A549 (cell line): ENCODE results near the gene LY6G6D.

Source experiments
- BHLHE40 ChIP-seq: IDR thresholded peaks from 2 replicates; pipeline ENCODE4 v1.6.1; 2012; ENCODE audit warnings: low read depth, low read length, inconsistent platforms
- CEBPB ChIP-seq, 2 experiments: fragments of >200 bp in 1 of 2; sonication (Bioruptor Twin) in 1 of 2; formaldehyde crosslinking in 1 of 2; IDR thresholded peaks; 2 replicates each; pipeline ENCODE4 v1.6.1; 2012 to 2016
- CHD2 ChIP-seq: fragments of 150-350 bp; IDR thresholded peaks from 2 replicates; pipeline ENCODE4 v1.6.1; 2014; ENCODE audit warnings: low read length; ENCODE audit not compliant: partially characterized antibody
- ESRRA ChIP-seq: fragments of 150-350 bp; IDR thresholded peaks from 2 replicates; pipeline ENCODE4 v1.6.1; 2014; ENCODE audit warnings: mild to moderate bottlenecking, low read length, borderline replicate concordance
- FOXS1 ChIP-seq: fragments of 250-450 bp; sonication (Bioruptor Pico); IDR thresholded peaks from 2 replicates; pipeline ENCODE4 v1.5.0; 2020; ENCODE audit warnings: mild to moderate bottlenecking, moderate library complexity
- MAFK ChIP-seq: fragments of 450-650 bp; IDR thresholded peaks from 2 replicates; pipeline ENCODE4 v1.6.1; 2014; ENCODE audit not compliant: partially characterized antibody
- MAZ ChIP-seq: fragments of 150-350 bp; IDR thresholded peaks from 2 replicates; pipeline ENCODE4 v1.6.1; 2014; ENCODE audit warnings: antibody characterized with exemption, low read depth, low read length, borderline replicate concordance
- POLR2A ChIP-seq: IDR thresholded peaks from 2 replicates; pipeline ENCODE4 v1.6.1; 2012; ENCODE audit warnings: mild to moderate bottlenecking, low read length
- POLR2AphosphoS2 ChIP-seq: conservative IDR thresholded peaks from 2 replicates; pipeline ENCODE4 v1.6.1; 2012; ENCODE audit warnings: low read length, improper control_type of control experiment, inconsistent platforms
- TF ChIP-seq, protein P1 (sequence below): fragments of >200 bp; sonication (Bioruptor Twin); formaldehyde crosslinking; IDR thresholded peaks from 3 replicates; pipeline ENCODE4 v1.5.1; 2016
- TF ChIP-seq, protein P2 (sequence below): fragments of 200-600 bp; sonication (generic); IDR thresholded peaks from 2 replicates; pipeline ENCODE4 v1.6.1; 2016; ENCODE audit warnings: antibody characterized with exemption, mild to moderate bottlenecking, moderate library complexity
- TF ChIP-seq, protein P3 (sequence below): fragments of 450-650 bp; IDR thresholded peaks from 2 replicates; pipeline ENCODE4 v1.6.1; 2014; ENCODE audit warnings: antibody characterized with exemption

DNA sequence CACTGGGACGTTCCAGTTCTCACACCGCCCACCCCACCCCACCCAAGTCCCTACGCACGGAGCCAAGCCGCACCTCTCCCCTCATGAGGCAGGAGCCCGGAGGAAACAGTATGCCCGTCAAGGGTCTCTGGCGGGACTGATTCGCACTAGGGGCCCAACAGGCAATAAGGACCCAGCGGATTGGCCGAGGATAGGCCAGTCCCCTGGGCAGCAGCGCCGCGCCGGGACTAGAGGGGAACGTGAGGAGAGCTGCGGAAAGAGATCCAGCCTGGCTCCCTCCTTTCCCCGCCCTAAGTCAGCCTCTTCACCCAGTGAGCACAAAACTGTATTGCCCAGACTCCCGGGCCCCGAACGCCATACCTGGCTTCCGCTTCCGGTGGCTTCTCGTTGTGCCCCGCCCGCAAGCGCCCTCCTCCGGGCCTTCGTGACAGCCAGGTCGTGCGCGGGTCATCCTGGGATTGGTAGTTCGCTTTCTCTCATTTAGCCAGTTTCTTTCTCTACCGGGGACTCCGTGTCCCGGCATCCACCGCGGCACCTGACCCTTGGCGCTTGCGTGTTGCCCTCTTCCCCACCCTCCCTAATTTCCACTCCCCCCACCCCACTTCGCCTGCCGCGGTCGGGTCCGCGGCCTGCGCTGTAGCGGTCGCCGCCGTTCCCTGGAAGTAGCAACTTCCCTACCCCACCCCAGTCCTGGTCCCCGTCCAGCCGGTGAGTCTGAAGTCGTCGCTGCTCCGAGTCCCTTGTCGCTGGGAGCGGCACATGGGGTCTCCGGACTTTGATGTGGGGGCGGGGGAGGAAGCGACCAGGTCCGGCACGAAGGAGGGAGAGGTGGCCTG lies 49.4 kb upstream of the LY6G6D start, which contains the start of gene CSNK2B:
- TF ChIP-seq CEBPB (IDR thresholded peaks at IDR 0.05) (no peak), CHD2 (no peak), FOXS1 (CRISPR knock-in tag) (no peak), MAZ (no peak), BHLHE40 (no peak), POLR2A (peak; percentile 49), POLR2AphosphoS2 (no peak), ESRRA (no peak), MAFK (no peak)
- TF ChIP-seq, protein P1, sequence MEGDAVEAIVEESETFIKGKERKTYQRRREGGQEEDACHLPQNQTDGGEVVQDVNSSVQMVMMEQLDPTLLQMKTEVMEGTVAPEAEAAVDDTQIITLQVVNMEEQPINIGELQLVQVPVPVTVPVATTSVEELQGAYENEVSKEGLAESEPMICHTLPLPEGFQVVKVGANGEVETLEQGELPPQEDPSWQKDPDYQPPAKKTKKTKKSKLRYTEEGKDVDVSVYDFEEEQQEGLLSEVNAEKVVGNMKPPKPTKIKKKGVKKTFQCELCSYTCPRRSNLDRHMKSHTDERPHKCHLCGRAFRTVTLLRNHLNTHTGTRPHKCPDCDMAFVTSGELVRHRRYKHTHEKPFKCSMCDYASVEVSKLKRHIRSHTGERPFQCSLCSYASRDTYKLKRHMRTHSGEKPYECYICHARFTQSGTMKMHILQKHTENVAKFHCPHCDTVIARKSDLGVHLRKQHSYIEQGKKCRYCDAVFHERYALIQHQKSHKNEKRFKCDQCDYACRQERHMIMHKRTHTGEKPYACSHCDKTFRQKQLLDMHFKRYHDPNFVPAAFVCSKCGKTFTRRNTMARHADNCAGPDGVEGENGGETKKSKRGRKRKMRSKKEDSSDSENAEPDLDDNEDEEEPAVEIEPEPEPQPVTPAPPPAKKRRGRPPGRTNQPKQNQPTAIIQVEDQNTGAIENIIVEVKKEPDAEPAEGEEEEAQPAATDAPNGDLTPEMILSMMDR, result no peak
- TF ChIP-seq, protein P2, sequence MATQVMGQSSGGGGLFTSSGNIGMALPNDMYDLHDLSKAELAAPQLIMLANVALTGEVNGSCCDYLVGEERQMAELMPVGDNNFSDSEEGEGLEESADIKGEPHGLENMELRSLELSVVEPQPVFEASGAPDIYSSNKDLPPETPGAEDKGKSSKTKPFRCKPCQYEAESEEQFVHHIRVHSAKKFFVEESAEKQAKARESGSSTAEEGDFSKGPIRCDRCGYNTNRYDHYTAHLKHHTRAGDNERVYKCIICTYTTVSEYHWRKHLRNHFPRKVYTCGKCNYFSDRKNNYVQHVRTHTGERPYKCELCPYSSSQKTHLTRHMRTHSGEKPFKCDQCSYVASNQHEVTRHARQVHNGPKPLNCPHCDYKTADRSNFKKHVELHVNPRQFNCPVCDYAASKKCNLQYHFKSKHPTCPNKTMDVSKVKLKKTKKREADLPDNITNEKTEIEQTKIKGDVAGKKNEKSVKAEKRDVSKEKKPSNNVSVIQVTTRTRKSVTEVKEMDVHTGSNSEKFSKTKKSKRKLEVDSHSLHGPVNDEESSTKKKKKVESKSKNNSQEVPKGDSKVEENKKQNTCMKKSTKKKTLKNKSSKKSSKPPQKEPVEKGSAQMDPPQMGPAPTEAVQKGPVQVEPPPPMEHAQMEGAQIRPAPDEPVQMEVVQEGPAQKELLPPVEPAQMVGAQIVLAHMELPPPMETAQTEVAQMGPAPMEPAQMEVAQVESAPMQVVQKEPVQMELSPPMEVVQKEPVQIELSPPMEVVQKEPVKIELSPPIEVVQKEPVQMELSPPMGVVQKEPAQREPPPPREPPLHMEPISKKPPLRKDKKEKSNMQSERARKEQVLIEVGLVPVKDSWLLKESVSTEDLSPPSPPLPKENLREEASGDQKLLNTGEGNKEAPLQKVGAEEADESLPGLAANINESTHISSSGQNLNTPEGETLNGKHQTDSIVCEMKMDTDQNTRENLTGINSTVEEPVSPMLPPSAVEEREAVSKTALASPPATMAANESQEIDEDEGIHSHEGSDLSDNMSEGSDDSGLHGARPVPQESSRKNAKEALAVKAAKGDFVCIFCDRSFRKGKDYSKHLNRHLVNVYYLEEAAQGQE, result no peak
- TF ChIP-seq, protein P3, sequence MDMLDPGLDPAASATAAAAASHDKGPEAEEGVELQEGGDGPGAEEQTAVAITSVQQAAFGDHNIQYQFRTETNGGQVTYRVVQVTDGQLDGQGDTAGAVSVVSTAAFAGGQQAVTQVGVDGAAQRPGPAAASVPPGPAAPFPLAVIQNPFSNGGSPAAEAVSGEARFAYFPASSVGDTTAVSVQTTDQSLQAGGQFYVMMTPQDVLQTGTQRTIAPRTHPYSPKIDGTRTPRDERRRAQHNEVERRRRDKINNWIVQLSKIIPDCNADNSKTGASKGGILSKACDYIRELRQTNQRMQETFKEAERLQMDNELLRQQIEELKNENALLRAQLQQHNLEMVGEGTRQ, result peak; percentile 46; the same call in 1 of the 2 replicates
